ENCODE results near the gene IPCEF1. TPM values are rescaled to one million over a fixed set of nuclear protein-coding genes. Genes with fewer than 3 reads are reported as not detected.

Gene IPCEF1
- total and polyA plus RNA-seq, 4 donors, result 1.8 to 4.7 (median 2.8) TPM

DNA sequence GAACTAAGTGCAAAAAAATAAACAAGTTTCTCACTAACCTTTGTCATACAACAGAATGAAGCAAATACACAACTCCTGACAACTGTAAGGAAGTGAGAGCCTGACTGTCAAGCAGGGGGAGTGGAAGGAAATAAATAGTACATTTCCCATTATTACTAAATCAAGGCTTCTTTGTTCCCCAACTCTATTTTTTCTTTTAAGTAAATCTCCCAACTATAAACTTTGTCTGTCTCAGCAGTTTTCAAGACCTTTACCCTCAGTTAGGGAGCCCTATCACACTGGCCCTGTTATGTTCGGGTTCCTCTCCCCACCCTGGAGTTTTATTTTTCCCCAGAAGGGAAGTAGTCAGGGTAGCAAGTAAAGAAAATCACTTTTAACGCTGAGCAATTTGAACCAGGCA is 24.1 kb upstream of the IPCEF1 start:
- Histone ChIP-seq H3K9me3 (ENCODE audit: control insufficient read depth, low read length) (no peaks in the 10 kb centered on the region), H3K27me3 (ENCODE audit: control insufficient read depth in 1 of 2, insufficient read depth in 2 of 2, low read length in 1 of 2) (no peaks in the 10 kb centered on the region), H3K4me3 (ENCODE audit: low read length in 2 of 2) (no peak overlapping the region), H3K4me1 (ENCODE audit: control insufficient read depth in 1 of 2, insufficient read depth in 2 of 2, low read length in 2 of 2) (no peaks in the 10 kb centered on the region), H3K27ac (ENCODE audit: low read depth in 1 of 2, low read length in 2 of 2) (no peak overlapping the region), H3K36me3 (ENCODE audit: control insufficient read depth in 1 of 2, insufficient read depth in 2 of 2, low read length in 1 of 2) (no peaks in the 10 kb centered on the region)
- 51 to 58% methylated on average over 2 of the region's 2 CpGs for WGBS, 2 donors
- no peak for ATAC-seq (ENCODE audit: low FRiP score)
- DNase-seq, result no peak
- intact Hi-C loops (cut with DNase I), result no loop called here

DNA sequence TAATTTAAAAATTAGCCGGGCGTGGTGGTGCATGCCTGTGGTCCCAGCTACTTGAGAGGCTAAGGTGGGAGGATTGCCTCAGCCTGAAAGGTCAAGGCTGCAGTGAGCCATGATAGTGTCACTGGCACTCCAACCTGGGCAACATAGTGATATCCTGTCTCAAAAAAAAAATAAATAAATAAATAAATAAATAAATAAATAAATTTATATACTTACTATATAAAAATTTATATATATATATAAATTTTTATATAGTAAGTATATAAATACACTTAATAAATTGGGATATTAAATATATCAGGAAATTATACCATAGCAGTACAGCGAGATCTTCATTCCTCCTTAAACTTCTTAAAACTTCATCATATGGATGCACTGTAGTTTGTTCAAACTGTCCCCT is 23.0 kb upstream of the IPCEF1 start:
- H3K36me3 ChIP-seq (ENCODE audit: control insufficient read depth in 1 of 2, insufficient read depth in 2 of 2, low read length in 1 of 2), result no peaks in the 10 kb centered on the region
- intact Hi-C loops (cut with DNase I), result no loop called here
- DNase-seq, result no peak
- no peaks in the 10 kb centered on the region for H3K4me1 ChIP-seq (ENCODE audit: control insufficient read depth in 1 of 2, insufficient read depth in 2 of 2, low read length in 2 of 2)
- H3K4me3 ChIP-seq (ENCODE audit: low read length in 2 of 2), result no peak overlapping the region
- 97 to 98% methylated on average over 3 of the region's 3 CpGs for WGBS, 2 donors
- H3K27me3 ChIP-seq (ENCODE audit: control insufficient read depth in 1 of 2, insufficient read depth in 2 of 2, low read length in 1 of 2), result no peaks in the 10 kb centered on the region
- ATAC-seq (ENCODE audit: low FRiP score), result no peak
- H3K27ac ChIP-seq (ENCODE audit: low read depth in 1 of 2, low read length in 2 of 2), result no peak overlapping the region
- no peaks in the 10 kb centered on the region for H3K9me3 ChIP-seq (ENCODE audit: control insufficient read depth, low read length)

DNA sequence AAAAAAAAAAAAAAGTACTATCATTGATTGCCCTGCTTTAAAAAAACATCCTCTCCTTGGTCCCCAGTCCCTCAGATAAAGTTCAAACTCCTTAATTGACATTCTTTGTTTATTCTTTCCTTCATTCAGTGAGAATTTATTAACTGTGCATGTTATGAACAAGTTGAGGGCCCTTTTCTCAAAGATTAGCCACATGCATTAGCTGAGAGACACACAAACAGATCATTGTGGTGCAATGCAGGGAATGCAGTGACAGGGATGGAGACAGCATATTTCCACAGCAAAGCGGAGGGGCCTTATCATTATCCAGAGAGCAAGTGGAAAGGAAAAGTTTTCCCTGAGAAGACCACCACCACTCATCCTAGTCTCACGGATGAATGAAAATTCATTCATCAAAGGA is 21.9 kb upstream of the IPCEF1 start:
- peaks cover 0 to 1% of the 10 kb centered on the region in 2 donors for H3K4me1 ChIP-seq (ENCODE audit: control insufficient read depth in 1 of 2, insufficient read depth in 2 of 2, low read length in 2 of 2)
- intact Hi-C loops (cut with DNase I), result no loop called here
- H3K27ac ChIP-seq (ENCODE audit: low read depth in 1 of 2, low read length in 2 of 2), result no peak overlapping the region
- no peaks in the 10 kb centered on the region for H3K27me3 ChIP-seq (ENCODE audit: control insufficient read depth in 1 of 2, insufficient read depth in 2 of 2, low read length in 1 of 2)
- ATAC-seq (ENCODE audit: low FRiP score) (no peak), DNase-seq (no peak)
- WGBS, 2 donors, result 90 to 98% methylated on average over 2 of the region's 2 CpGs
- no peak overlapping the region for H3K4me3 ChIP-seq (ENCODE audit: low read length in 2 of 2)
- no peaks in the 10 kb centered on the region for H3K36me3 ChIP-seq (ENCODE audit: control insufficient read depth in 1 of 2, insufficient read depth in 2 of 2, low read length in 1 of 2)
- no peaks in the 10 kb centered on the region for H3K9me3 ChIP-seq (ENCODE audit: control insufficient read depth, low read length)

DNA sequence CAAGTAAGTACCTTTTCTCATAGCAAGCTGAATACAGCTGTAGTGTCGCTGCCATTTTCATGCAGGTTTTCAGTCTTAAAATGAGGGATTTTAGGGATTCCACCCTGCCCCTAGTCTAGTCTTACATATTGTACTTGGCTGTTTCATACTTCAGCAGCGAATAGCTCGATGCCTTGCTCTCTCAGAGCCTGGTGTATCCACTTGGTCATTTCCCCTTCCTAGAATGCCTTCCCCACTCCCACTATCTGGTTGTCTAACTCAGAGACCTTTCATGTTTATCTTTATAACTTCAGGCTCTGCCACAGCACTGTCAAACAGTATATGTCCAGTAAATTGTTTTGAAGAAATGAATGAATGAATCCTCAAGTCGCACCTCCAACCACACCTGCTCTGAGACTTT is 21.1 kb upstream of the IPCEF1 start:
- no peak for ATAC-seq (ENCODE audit: low FRiP score)
- intact Hi-C loops (cut with DNase I), result no loop called here
- Histone ChIP-seq H3K9me3 (ENCODE audit: control insufficient read depth, low read length) (no peaks in the 10 kb centered on the region), H3K4me3 (ENCODE audit: low read length in 2 of 2) (no peak overlapping the region), H3K27ac (ENCODE audit: low read depth in 1 of 2, low read length in 2 of 2) (no peak overlapping the region), H3K36me3 (ENCODE audit: control insufficient read depth in 1 of 2, insufficient read depth in 2 of 2, low read length in 1 of 2) (no peaks in the 10 kb centered on the region), H3K4me1 (ENCODE audit: control insufficient read depth in 1 of 2, insufficient read depth in 2 of 2, low read length in 2 of 2) (peaks cover 0 to 1% of the 10 kb centered on the region in 2 donors), H3K27me3 (ENCODE audit: control insufficient read depth in 1 of 2, insufficient read depth in 2 of 2, low read length in 1 of 2) (no peaks in the 10 kb centered on the region)
- 88 to 94% methylated on average over 4 of the region's 4 CpGs for WGBS, 2 donors
- no peak for DNase-seq

DNA sequence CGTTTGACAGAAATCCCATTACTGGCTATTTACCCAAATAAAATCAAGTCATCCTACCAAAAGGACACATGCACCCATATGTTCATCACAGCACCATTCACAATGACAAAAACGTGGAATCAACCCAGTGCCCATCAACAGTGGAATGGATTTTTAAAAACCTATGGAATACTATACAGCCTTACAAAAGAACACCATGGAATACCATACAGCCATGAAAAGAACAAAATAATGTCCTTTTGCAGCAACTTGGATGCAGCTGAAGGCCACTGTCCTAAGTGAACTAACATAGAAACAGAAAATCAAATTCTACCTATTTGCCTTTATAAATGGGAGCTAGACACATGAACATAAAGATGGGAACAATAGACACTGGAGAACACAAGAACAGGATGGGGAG is 17.4 kb upstream of the IPCEF1 start:
- H3K36me3 ChIP-seq (ENCODE audit: control insufficient read depth in 1 of 2, insufficient read depth in 2 of 2, low read length in 1 of 2), result no peaks in the 10 kb centered on the region
- no peak overlapping the region for H3K27ac ChIP-seq (ENCODE audit: low read depth in 1 of 2, low read length in 2 of 2)
- DNase-seq (no peak), ATAC-seq (ENCODE audit: low FRiP score) (no peak)
- no peaks in the 10 kb centered on the region for H3K9me3 ChIP-seq (ENCODE audit: control insufficient read depth, low read length)
- intact Hi-C loops (cut with DNase I), result no loop called here
- no peak overlapping the region for H3K4me3 ChIP-seq (ENCODE audit: low read length in 2 of 2)
- H3K4me1 ChIP-seq (ENCODE audit: control insufficient read depth in 1 of 2, insufficient read depth in 2 of 2, low read length in 2 of 2), result peaks cover 0 to 1% of the 10 kb centered on the region in 2 donors
- 92% methylated on average over 2 of the region's 2 CpGs for WGBS, 2 donors
- no peaks in the 10 kb centered on the region for H3K27me3 ChIP-seq (ENCODE audit: control insufficient read depth in 1 of 2, insufficient read depth in 2 of 2, low read length in 1 of 2)

DNA sequence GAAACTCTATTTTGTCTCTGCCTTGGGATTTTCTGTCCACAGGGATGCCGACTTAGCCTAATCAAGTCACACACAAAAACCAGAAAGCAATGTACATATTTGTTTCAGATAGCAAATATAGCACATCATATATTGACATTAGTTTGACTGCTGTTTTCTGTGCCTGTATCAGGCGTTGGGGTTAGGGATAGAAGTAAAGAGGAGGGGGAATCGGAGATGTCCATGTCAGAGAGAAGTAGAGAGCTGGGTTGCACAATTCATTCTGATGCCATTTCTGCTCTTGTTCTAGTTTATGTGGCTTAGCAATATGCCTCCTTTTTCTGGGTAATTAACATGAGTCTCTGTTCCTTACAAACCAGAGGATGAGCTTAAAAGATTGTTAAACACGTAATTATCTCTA is 14.7 kb upstream of the IPCEF1 start:
- Histone ChIP-seq H3K27ac (ENCODE audit: low read depth in 1 of 2, low read length in 2 of 2) (no peak overlapping the region), H3K36me3 (ENCODE audit: control insufficient read depth in 1 of 2, insufficient read depth in 2 of 2, low read length in 1 of 2) (no peaks in the 10 kb centered on the region), H3K4me3 (ENCODE audit: low read length in 2 of 2) (no peak overlapping the region), H3K9me3 (ENCODE audit: control insufficient read depth, low read length) (no peaks in the 10 kb centered on the region), H3K27me3 (ENCODE audit: control insufficient read depth in 1 of 2, insufficient read depth in 2 of 2, low read length in 1 of 2) (no peaks in the 10 kb centered on the region), H3K4me1 (ENCODE audit: control insufficient read depth in 1 of 2, insufficient read depth in 2 of 2, low read length in 2 of 2) (peaks cover 0 to 1% of the 10 kb centered on the region in 2 donors)
- DNase-seq (no peak), ATAC-seq (ENCODE audit: low FRiP score) (no peak)
- WGBS, 2 donors, result 92 to 93% methylated on average over 4 of the region's 4 CpGs
- intact Hi-C loops (cut with DNase I), result no loop called here

DNA sequence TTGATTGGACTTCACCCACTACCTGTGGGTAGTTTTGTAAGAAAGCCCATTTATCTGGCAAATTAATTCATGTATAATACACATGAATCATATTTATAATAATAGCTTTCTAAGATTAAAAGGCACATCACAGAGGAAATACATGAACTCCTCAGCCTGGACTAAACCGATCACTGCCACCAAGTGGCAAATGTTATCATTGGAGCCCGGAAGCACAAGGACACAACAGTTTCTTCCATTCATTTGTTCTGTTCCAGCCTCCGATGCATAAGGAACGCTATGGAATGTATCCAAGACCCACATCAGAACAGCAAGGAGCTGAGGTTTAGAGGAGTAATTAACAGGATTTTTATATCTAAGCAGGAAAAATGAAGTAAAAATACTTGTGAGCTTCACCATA is 13.9 kb upstream of the IPCEF1 start:
- Histone ChIP-seq H3K27ac (ENCODE audit: low read depth in 1 of 2, low read length in 2 of 2) (no peak overlapping the region), H3K27me3 (ENCODE audit: control insufficient read depth in 1 of 2, insufficient read depth in 2 of 2, low read length in 1 of 2) (no peaks in the 10 kb centered on the region), H3K4me1 (ENCODE audit: control insufficient read depth in 1 of 2, insufficient read depth in 2 of 2, low read length in 2 of 2) (peaks cover 0 to 1% of the 10 kb centered on the region in 2 donors), H3K9me3 (ENCODE audit: control insufficient read depth, low read length) (no peaks in the 10 kb centered on the region), H3K4me3 (ENCODE audit: low read length in 2 of 2) (no peak overlapping the region), H3K36me3 (ENCODE audit: control insufficient read depth in 1 of 2, insufficient read depth in 2 of 2, low read length in 1 of 2) (no peaks in the 10 kb centered on the region)
- intact Hi-C loops (cut with DNase I), result no loop called here
- DNase-seq, result no peak
- 3 to 4% methylated on average over 4 of the region's 4 CpGs for WGBS, 2 donors
- ATAC-seq (ENCODE audit: low FRiP score), result no peak

DNA sequence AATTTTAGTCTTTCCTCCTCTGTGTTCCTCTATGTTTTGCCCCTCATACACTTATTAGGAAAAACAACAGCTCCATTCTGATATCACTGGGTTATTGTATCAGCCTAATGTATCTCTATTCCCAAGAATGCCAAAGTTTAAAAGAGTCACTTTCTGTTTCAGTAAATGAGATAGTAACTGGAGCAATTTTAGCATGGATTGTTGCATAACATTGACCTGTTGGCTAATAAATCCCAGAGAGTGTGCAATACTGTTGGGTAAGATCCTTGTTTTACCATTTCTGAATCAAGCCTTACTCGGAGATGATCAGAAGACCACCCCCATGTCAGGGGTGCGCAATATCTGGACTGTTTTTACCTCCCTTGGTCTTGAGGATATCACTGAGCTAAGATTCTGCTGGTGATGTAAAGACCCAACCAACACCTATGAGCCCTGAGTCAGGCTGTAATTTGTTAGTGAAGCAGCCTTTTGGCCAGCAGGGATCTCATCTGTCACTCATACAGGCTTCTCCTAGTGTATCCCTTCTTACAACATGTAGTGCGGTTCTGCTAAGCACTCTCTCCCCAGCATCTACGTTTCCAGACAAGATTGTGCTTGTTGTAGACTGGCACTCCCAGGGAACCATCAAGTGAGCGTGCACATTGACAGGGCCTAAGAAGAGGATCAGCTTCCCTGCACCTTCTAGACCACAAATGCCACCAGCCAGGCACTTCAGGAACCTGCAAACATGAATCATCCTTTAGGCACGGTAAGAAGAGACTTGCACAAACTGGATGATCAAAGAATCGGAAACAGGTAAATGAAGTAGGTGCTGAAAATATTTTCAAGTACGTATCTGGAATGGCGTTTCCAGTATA is 11.5 kb upstream of the IPCEF1 start:
- Histone ChIP-seq H3K4me3 (ENCODE audit: low read length in 2 of 2) (no peak overlapping the region), H3K36me3 (ENCODE audit: control insufficient read depth in 1 of 2, insufficient read depth in 2 of 2, low read length in 1 of 2) (no peaks in the 10 kb centered on the region), H3K27me3 (ENCODE audit: control insufficient read depth in 1 of 2, insufficient read depth in 2 of 2, low read length in 1 of 2) (no peaks in the 10 kb centered on the region), H3K27ac (ENCODE audit: low read depth in 1 of 2, low read length in 2 of 2) (no peak overlapping the region), H3K9me3 (ENCODE audit: control insufficient read depth, low read length) (no peaks in the 10 kb centered on the region), H3K4me1 (ENCODE audit: control insufficient read depth in 1 of 2, insufficient read depth in 2 of 2, low read length in 2 of 2) (no peaks in the 10 kb centered on the region)
- no peak for DNase-seq
- intact Hi-C loops (cut with DNase I), result no loop called here
- ATAC-seq (ENCODE audit: low FRiP score), result no peak
- 90 to 93% methylated on average over 9 of the region's 9 CpGs for WGBS, 2 donors

DNA sequence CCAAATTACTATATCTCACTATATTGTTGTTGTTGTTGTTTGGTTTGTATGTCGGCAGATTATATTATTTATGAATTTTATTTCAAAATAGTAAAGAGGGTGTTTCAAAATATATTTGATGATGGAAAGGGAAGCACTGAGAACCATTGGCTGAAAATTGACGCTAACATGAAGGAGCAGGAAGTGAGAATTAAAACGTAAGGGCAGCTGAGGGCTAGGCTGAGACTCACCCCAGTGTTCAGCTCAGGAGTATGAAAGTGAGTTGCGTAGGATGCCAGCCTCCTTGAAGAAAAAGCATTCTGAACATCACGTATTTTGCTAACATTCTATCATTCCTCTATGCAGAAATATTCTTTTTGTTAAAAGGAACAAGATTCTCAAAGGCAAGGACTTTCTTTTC is 10.7 kb upstream of the IPCEF1 start:
- no peaks in the 10 kb centered on the region for H3K36me3 ChIP-seq (ENCODE audit: control insufficient read depth in 1 of 2, insufficient read depth in 2 of 2, low read length in 1 of 2)
- ATAC-seq (ENCODE audit: low FRiP score) (no peak), DNase-seq (no peak)
- no peaks in the 10 kb centered on the region for H3K9me3 ChIP-seq (ENCODE audit: control insufficient read depth, low read length)
- no peaks in the 10 kb centered on the region for H3K4me1 ChIP-seq (ENCODE audit: control insufficient read depth in 1 of 2, insufficient read depth in 2 of 2, low read length in 2 of 2)
- H3K4me3 ChIP-seq (ENCODE audit: low read length in 2 of 2), result no peak overlapping the region
- 92 to 95% methylated on average over 5 of the region's 5 CpGs for WGBS, 2 donors
- no peaks in the 10 kb centered on the region for H3K27me3 ChIP-seq (ENCODE audit: control insufficient read depth in 1 of 2, insufficient read depth in 2 of 2, low read length in 1 of 2)
- H3K27ac ChIP-seq (ENCODE audit: low read depth in 1 of 2, low read length in 2 of 2), result no peak overlapping the region
- intact Hi-C loops (cut with DNase I), result no loop called here
